ENCODE data around the gene ROPN1L.

DNA sequence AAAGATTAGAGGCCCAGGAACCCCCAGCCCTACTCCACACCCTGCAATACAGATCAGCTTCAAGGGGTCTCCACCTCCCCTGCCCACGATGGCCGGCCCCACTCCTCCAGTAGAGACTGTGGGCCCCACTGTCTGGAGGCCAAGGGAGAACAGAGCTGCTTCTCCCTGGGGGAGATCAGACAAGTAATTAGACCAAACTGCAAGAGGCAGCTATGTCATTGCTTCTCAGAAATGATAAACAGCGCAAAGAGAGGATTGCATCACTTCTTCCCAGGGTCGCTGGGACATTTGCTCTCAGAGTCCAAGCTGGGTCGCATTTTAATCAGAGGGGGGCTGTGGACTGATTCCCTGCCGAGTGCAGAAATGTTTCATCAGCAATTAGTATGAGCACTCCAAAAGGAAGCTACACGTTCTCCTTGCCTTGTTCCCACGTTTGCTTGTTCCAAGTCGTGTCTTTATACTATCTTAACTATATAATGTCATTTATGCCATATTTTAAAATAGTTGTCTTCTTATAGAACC is 59.9 kb downstream of the ROPN1L start:
- TF ChIP-seq, protein P1, sequence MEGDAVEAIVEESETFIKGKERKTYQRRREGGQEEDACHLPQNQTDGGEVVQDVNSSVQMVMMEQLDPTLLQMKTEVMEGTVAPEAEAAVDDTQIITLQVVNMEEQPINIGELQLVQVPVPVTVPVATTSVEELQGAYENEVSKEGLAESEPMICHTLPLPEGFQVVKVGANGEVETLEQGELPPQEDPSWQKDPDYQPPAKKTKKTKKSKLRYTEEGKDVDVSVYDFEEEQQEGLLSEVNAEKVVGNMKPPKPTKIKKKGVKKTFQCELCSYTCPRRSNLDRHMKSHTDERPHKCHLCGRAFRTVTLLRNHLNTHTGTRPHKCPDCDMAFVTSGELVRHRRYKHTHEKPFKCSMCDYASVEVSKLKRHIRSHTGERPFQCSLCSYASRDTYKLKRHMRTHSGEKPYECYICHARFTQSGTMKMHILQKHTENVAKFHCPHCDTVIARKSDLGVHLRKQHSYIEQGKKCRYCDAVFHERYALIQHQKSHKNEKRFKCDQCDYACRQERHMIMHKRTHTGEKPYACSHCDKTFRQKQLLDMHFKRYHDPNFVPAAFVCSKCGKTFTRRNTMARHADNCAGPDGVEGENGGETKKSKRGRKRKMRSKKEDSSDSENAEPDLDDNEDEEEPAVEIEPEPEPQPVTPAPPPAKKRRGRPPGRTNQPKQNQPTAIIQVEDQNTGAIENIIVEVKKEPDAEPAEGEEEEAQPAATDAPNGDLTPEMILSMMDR (IDR thresholded peaks at IDR 0.05) = no peak
- TF ChIP-seq POLR2A (IDR thresholded peaks at IDR 0.05) = no peak
